HepG2 (cell line): ENCODE data around the gene R3HDM1. TPM values are rescaled to one million over a fixed set of nuclear protein-coding genes. Genes with fewer than 3 reads are reported as not detected.
A peak's percentile ranks its signal among the peaks of the same experiment; 100 is the strongest.

ENCODE experiments used
- AKNA ChIP-seq: sonication (generic); formaldehyde crosslinking; IDR thresholded peaks from 2 replicates; pipeline ENCODE4 v1.4.0; 2020; ENCODE audit warnings: missing genetic modification reagents, borderline replicate concordance
- EEA1 ChIP-seq: sonication (generic); formaldehyde crosslinking; IDR thresholded peaks from 2 replicates; pipeline ENCODE4 v1.5.1; 2020; ENCODE audit warnings: mild to moderate bottlenecking, missing genetic modification reagents, borderline replicate concordance
- FOXM1 ChIP-seq: sonication (generic); formaldehyde crosslinking; IDR thresholded peaks from 2 replicates; pipeline ENCODE4 v1.5.0; 2020; ENCODE audit warnings: missing genetic modification reagents
- HNRNPL ChIP-seq: fragments of 200-400 bp; formaldehyde crosslinking; IDR thresholded peaks from 2 replicates; pipeline ENCODE4 v1.6.1; 2017; ENCODE audit warnings: mild to moderate bottlenecking, low read depth, low read length
- MBNL3 ChIP-seq: fragments of 250-450 bp; sonication (Bioruptor Pico); conservative IDR thresholded peaks from 2 replicates; pipeline ENCODE4 v1.8.0; 2022; ENCODE audit warnings: mild to moderate bottlenecking, inconsistent platforms
- MEIS2 ChIP-seq: sonication (generic); formaldehyde crosslinking; IDR thresholded peaks from 2 replicates; pipeline ENCODE4 v1.9.0; 2021; ENCODE audit warnings: mild to moderate bottlenecking, missing genetic modification reagents
- PREB ChIP-seq: sonication (generic); formaldehyde crosslinking; IDR thresholded peaks from 2 replicates; pipeline ENCODE4 v1.4.0; 2020; ENCODE audit warnings: missing genetic modification reagents
- RORA ChIP-seq: sonication (generic); formaldehyde crosslinking; IDR thresholded peaks from 2 replicates; pipeline ENCODE4 v1.5.0; 2020; ENCODE audit warnings: mild to moderate bottlenecking, missing genetic modification reagents, moderate library complexity
- TCF12 ChIP-seq, 2 experiments: fragments of 450-650 bp in 1 of 2; sonication (generic) in 1 of 2; formaldehyde crosslinking in 1 of 2; IDR thresholded peaks; 2 replicates each; pipeline versions ENCODE4 v1.6.1 to v1.8.0; 2017 to 2022; ENCODE audit warnings: antibody characterized with exemption in 1 of 2, mild to moderate bottlenecking in 1 of 2, missing genetic modification reagents in 1 of 2, moderate library complexity in 1 of 2
- ZFP36L1 ChIP-seq: sonication (generic); formaldehyde crosslinking; IDR thresholded peaks from 2 replicates; pipeline ENCODE4 v1.8.0; 2022; ENCODE audit warnings: mild to moderate bottlenecking, missing genetic modification reagents, moderate library complexity
- ZSCAN22 ChIP-seq: sonication (generic); formaldehyde crosslinking; IDR thresholded peaks from 2 replicates; pipeline ENCODE4 v1.4.0; 2020; ENCODE audit warnings: mild to moderate bottlenecking, missing genetic modification reagents
- polyA plus RNA-seq, 8 experiments: library from polyadenylated mRNA; depleted of rRNA in 3 of 8; stranded (reverse) in 7 of 8; unstranded in 1 of 8; fragments of >200 nt; fragmentation: Illumina TruSeq in 4 of 8; extraction: Trizol in 4 of 8; gene quantifications; 2 replicates each; pipeline versions ENCODE4 v1.2.1 to v1.2.3, GENCODE V29; 2011 to 2016; ENCODE audit warnings: low read depth in 4 of 8, missing spikeins in 1 of 8, mixed read lengths in 1 of 8; ENCODE audit not compliant: insufficient read depth in 1 of 8
- total RNA-seq, 5 experiments: library from RNA; depleted of rRNA; stranded (reverse); fragments of >200 nt; fragmentation: Illumina TruSeq; extraction: Trizol; gene quantifications; 2 replicates each; pipeline ENCODE4 v1.2.3, GENCODE V29; 2016; ENCODE audit warnings: low read depth in 1 of 5
- TF ChIP-seq, protein P1 (sequence below): sonication (generic); formaldehyde crosslinking; IDR thresholded peaks from 2 replicates; pipeline ENCODE4 v1.4.0; 2020; ENCODE audit warnings: missing genetic modification reagents, borderline replicate concordance
- TF ChIP-seq, protein P2 (sequence below): sonication (generic); formaldehyde crosslinking; IDR thresholded peaks from 2 replicates; pipeline ENCODE4 v1.8.1; 2023; ENCODE audit warnings: mild to moderate bottlenecking, moderate library complexity, missing genetic modification reagents
- TF ChIP-seq, protein P3 (sequence below): sonication (generic); formaldehyde crosslinking; IDR thresholded peaks from 2 replicates; pipeline ENCODE4 v1.4.0; 2020; ENCODE audit warnings: missing genetic modification reagents

Gene R3HDM1
- total and polyA plus RNA-seq, 2 of the 13 experiments (the other 11 are each of a cell fraction or from before 2014, with no cell fraction given), result 15.7 to 54.3 TPM

- TF ChIP-seq RORA (CRISPR knock-in tag) (no peak), FOXM1 (no peak), AKNA (CRISPR knock-in tag) (0 out of 2 replicates have a peak, but pooled peaks have one; percentile 63), MEIS2 (CRISPR knock-in tag) (no peak; the same call in none of the 2 replicates), ZSCAN22 (CRISPR knock-in tag) (0 out of 2 replicates have a peak, but pooled peaks have one; percentile 20), HNRNPL (no peak; the same call in 1 of the 2 replicates), ZFP36L1 (CRISPR knock-in tag) (peak; percentile 63; the same call in 1 of the 2 replicates), MBNL3 (CRISPR knock-in tag) (no peak), TCF12 (IDR thresholded peaks at IDR 0.05) (no peak), TCF12 (CRISPR knock-in tag; IDR thresholded peaks at IDR 0.05) (no peak; the same call in none of the 2 replicates), EEA1 (CRISPR knock-in tag) (no peak), PREB (CRISPR knock-in tag) (no peak)
- TF ChIP-seq, protein P1, sequence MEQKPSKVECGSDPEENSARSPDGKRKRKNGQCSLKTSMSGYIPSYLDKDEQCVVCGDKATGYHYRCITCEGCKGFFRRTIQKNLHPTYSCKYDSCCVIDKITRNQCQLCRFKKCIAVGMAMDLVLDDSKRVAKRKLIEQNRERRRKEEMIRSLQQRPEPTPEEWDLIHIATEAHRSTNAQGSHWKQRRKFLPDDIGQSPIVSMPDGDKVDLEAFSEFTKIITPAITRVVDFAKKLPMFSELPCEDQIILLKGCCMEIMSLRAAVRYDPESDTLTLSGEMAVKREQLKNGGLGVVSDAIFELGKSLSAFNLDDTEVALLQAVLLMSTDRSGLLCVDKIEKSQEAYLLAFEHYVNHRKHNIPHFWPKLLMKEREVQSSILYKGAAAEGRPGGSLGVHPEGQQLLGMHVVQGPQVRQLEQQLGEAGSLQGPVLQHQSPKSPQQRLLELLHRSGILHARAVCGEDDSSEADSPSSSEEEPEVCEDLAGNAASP (CRISPR knock-in tag), result no peak; the same call in 1 of the 2 replicates
- TF ChIP-seq, protein P2, sequence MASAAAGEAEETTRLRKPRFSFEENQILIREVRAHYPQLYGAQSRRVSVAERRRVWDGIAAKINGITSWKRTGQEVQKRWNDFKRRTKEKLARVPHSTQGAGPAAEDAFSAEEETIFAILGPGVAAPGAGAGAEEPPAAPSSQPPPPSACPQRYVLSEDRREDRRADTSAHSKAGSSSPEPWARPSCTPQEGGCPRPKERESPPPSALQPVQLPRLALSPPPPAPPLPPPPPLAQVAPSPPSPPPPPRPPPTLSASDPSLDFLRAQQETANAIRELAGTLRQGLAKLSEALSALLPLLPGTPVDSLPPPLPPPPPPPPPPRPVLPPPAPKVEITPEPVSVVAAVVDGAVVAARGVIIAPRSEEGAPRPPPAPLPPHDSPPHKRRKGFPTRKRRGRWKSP (CRISPR knock-in tag), result peak; percentile 91
- TF ChIP-seq, protein P3, sequence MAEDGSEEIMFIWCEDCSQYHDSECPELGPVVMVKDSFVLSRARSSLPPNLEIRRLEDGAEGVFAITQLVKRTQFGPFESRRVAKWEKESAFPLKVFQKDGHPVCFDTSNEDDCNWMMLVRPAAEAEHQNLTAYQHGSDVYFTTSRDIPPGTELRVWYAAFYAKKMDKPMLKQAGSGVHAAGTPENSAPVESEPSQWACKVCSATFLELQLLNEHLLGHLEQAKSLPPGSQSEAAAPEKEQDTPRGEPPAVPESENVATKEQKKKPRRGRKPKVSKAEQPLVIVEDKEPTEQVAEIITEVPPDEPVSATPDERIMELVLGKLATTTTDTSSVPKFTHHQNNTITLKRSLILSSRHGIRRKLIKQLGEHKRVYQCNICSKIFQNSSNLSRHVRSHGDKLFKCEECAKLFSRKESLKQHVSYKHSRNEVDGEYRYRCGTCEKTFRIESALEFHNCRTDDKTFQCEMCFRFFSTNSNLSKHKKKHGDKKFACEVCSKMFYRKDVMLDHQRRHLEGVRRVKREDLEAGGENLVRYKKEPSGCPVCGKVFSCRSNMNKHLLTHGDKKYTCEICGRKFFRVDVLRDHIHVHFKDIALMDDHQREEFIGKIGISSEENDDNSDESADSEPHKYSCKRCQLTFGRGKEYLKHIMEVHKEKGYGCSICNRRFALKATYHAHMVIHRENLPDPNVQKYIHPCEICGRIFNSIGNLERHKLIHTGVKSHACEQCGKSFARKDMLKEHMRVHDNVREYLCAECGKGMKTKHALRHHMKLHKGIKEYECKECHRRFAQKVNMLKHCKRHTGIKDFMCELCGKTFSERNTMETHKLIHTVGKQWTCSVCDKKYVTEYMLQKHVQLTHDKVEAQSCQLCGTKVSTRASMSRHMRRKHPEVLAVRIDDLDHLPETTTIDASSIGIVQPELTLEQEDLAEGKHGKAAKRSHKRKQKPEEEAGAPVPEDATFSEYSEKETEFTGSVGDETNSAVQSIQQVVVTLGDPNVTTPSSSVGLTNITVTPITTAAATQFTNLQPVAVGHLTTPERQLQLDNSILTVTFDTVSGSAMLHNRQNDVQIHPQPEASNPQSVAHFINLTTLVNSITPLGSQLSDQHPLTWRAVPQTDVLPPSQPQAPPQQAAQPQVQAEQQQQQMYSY, result no peak
These were observed 210.4 kb downstream of the R3HDM1 start, which contains the start of gene UBXN4 (continued) for GRCh38 chr2:135741395-135742324.
